ENCODE data around the gene NRIP3.

Gene NRIP3

DNA sequence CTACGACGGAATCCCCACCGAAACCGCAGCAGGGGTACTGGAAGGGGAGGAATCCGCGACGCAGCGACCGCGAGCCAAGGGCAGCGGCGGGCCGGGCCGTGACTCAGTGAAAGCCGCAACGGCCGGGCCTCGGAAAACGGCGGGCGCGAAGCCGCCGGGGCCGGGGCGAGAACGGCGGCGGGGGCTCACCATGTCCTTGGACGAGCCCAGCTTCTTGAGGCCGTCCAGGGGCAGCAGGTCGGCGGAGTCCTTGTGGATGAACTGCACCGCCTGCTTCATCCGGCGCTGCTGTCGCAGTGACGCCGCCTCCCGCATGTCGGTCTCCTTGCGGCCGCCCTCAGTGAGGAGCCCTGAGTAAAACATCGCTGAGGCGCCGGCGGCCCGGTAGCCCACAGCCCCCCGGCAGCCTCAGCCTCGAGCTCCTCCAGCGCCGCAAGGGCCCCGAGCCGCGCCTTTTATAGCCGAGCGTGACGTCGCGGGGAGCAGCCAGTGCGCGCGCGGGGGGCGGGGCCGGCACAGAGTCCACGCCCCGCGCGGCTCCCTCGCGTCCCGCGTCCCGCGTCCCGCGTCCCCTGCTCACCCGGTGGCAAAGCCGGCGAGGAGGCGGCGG is at the start of gene NRIP3:
Gene NRIP3 (minus strand): TSS at position 429 of the 610 bp plus-strand sequence. CDS start 66 bp downstream, at position 363.
- FAIRE-seq, result no peak

GRCh38 chr11:9052316-9052715 is 48.5 kb upstream of the NRIP3 start:
- FAIRE-seq, result no peak

- no peak for FAIRE-seq
These were observed 46.2 kb upstream of the NRIP3 start for GRCh38 chr11:9049959-9050358.

DNA sequence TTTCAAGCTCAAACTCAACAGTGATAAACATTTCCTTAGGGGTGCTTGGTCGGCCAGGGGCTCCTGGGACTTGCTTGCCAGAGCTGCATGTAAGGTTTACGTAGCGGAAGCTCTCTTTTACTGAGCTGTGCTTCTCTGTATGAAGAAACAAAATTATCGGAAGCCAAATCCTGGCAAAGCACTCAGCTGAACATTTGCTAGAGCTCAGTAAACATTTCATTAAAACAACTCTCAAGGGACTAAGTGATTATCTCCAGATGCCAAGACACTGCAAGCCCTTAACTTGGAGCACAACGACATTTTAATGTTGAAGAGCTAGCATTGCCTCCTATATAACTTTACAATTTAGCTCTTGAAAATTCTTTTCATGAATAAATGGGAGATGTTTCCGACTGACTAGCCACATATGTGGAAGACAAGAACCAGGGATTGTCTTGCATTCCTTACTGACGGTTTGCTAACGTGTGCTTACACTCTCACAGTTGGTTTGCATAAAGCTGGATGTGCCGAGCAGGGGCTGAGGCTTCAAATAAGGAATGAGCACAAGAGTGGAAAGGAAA is 44.2 kb upstream of the NRIP3 start:
- FAIRE-seq, result no peak

DNA sequence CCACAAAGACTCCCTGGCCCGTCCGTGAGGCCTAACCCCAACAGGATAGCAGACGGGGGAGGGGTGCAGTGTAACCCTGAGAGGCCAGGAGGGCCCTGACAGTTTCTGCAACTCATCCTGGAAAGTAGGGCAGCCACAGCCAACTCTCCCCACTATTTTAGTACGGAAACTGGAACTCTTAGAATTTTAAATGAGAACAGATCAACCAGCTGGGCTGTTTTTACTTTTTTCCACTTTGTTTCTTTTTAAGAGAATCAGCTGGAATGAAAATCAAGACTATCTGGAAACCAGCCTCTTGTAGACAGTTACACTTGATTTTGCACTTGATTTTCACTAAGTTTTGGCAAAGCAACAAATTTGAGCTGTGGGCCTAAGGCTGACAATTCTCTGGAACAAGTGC is 42.7 kb upstream of the NRIP3 start:
- FAIRE-seq, result no peak

DNA sequence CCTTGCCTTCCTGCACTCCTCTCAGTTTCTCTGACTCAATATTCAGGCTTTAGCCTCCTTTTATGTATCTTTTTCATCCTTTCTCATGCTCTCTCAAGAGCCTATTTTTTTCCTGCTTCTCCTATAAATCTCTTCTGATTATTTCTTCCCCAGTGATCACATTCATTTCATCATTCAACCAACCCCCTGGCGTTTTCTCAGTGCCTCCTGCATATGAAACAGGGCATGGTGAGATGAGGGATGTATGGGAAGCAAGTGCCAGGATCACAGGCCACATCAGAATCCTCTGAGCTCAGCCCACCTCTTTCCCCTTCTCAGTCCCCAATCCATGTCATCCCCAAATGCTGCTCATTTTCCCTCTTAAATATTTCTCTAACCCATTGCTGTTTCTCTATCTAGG is 38.7 kb upstream of the NRIP3 start:
- no peak for FAIRE-seq

- FAIRE-seq, result no peak
These were observed 37.9 kb upstream of the NRIP3 start for GRCh38 chr11:9041747-9042146.

DNA sequence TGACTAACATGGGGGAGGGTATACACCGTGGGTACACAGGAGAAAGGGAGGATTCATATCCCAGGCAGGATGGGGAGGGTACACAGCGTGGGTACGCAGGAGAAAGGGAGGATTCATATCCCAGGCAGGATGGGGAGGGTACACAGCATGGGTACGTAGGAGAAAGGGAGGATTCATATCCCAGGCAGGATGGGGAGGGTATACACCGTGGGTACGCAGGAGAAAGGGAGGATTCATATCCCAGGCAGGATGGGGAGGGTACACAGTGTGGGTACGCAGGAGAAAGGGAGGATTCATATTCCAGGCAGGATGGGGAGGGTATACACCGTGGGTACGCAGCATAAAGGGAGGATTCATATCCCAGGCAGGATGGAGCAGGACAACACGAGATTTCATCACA is 36.6 kb upstream of the NRIP3 start:
- FAIRE-seq, result no peak

- no peak for FAIRE-seq
These were observed 36.1 kb upstream of the NRIP3 start for GRCh38 chr11:9039863-9040262.

GRCh38 chr11:9039198-9039597 is 35.4 kb upstream of the NRIP3 start:
- FAIRE-seq, result no peak

DNA sequence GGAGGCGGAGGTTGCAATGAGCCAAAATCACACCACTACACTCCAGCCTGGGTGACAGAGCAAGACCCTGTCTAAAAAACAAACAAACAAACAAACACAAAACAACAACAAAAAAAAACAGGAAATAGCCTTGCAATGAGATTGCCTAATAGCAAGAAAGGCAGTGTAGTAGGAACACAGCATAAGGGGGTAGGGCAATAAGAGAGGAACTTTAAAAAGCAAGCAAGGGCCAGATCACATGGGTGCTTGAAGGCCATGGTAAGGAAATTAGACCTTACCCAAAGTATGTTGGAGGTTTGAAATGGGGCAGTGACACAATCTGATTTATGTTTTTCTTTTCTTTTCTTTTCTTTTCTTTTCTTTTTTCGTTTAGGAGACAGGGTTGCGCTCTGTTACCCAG is 34.7 kb upstream of the NRIP3 start:
- no peak for FAIRE-seq

GRCh38 chr11:9037963-9038362 is 34.2 kb upstream of the NRIP3 start:
- no peak for FAIRE-seq

DNA sequence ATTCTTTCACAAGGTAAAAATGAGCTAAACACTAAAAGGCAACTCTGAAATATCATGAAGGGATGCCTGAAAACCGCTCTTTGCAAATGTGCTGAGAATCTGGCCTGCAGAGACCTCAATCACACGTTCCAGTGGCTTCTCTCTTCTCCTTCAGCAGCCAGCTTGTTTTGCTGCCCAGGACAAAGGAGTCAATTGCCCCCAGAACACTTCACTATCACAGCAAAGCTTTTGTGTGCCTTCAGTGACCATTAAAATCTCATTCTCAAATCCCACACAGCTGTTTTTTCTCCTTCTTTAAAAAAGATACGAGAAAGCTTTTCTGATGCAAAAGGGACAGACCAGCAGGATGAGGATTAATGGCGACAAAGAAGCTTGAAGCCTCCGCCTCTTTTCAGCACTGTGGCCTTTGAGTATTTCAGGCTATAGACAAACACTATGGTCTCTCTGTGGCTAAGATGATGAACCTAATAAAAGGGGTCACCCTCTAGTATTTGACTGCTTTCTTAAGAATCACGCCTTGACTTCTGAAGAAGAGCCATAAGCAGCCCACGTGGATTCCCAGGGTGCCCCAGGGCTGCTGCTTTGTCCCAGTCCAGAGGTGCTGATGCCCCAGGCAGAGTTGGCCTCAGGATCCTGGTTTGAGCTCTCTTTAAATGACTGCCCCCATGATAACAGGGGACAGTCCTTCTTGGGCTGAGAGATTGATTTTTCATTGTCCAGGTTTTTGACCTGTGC is 33.4 kb upstream of the NRIP3 start:
- no peak for FAIRE-seq

DNA sequence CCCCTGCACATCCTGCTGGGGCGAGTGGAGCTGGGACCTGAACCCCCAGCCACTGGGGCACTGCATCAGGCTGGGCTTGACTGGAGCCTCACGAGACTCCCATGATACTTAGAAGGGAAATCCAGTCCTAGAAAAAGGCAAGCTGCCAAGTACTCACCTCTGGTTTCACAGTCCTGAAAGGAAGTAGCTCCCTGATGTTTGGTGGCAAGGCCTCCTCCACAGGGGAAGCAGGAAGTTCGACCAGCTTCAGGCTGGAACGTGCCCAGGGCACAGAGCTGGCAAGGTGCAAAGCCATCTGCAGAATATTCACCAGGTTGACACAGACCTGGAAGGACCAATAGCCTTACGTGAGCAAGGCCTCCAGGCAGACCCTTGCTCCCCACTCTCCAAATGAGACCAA is 26.8 kb upstream of the NRIP3 start:
- no peak for FAIRE-seq

DNA sequence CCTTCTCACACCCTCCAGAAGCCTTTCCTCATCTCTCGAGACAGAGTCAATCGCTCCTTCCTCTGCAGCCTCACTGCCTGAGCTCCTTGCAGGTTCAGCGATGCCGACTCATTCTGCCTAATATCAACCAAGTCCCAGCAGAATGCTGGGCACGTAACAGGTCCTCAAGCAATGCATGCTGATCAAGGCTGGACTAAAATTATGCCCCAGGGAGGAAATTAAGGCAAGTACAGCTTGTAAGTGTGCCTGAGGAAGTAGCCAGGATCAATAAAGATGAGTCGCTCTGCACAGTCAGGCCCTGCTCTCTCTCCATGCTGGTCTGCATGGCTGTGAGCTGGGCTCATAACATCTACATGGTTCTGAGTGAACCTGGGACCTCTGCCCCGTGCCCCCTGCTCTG is 25.6 kb upstream of the NRIP3 start:
- FAIRE-seq, result no peak

DNA sequence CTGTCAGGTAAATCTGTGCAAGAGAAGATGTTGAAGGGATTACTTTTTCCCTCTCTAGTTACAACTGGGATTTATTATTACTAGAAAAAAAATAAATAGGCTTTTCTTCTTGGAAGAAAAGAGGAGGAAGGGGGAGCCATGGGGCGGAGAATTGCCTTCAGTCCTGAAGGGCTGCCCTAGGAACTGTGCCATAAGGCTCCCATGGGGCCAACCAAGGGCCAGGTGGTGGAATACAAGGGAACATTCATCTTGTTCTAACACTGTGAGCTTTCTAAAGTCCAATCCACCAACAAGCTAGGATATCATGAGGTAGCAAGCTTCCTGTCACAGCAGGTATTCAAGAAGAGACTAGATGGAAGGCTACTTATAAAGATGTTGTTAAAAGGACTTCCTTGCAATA is 24.8 kb upstream of the NRIP3 start:
- no peak for FAIRE-seq

DNA sequence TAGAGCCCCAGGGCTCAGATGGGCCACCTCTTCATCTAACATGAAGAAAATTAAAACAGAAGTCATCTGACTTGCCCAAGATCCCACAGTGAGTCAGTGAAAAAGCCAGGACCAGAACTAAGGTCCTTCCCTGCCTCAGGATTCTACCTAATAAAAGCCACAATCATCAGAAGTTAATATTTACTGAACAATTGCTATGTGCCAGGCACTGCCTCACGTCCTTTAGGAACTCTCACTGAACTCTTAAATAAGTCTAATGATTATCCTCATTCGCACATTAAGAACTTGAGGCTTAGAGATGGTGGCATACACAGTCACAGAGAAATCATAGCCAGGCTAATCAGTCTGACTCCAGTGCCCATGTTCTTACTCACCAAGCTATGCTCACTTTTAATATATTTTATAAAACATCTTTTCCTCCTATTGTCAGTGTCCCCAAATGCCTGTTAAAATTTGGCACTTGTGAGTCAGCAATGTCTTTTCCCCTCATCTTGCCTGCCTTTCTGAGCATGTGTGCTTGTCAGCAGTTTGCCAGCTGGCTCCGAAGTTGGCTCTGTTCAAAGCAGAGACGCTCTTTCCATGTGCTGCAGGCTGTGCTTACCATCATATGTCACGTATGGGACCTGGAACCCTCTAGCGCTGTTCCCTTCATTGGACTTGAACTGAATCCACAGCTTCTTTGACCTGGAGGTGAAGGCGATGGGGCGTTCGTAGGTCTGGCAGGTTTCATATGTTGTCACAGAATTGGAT is 21.5 kb upstream of the NRIP3 start:
- no peak for FAIRE-seq

- FAIRE-seq, result no peak
These were observed 19.3 kb upstream of the NRIP3 start for GRCh38 chr11:9022961-9023680.

GRCh38 chr11:9020916-9021315 is 17.1 kb upstream of the NRIP3 start:
- no peak for FAIRE-seq

DNA sequence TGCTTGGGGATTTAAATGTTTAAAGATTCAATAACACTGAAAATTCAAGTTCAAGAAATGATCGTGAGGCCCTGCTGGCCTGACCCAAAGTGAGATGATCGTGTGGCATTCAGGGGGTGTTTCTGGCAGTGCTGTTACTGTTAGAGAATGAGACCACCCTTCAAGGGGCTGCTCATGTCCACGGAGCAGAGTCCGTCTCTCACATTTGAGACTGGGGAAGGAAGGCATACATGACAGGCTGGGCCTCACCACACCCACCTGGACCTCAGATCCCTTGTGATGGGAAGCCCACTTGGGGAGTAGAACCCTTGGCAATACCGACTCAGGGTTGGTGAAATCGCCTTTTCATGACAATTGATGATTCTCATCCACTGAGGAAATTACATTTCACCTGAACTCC is 16.1 kb upstream of the NRIP3 start:
- no peak for FAIRE-seq

DNA sequence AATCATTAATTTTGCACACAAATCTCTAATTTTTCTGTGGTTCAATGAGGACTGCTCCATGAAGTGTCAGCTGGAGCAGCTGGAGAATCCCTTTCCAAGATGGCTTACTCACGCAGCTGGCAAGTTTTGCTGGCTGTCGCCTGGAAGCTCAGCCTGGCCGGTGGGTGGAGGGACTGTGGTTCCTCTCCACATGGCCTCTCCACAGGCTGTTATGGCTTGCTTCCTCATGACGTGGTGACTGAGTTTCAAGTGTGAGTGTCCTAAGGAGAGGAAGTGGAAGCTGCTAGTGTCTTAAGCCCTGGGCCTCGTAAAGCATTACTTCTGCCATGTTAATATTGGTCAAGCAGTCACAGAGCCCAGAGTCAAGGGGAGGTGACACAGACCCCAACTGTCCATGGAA is 14.0 kb upstream of the NRIP3 start:
- FAIRE-seq, result no peak

- no peak for FAIRE-seq
These were observed 13.3 kb upstream of the NRIP3 start for GRCh38 chr11:9016916-9017642.

Data from A204.1 (cell line).